A549 (cell line): Measurements from ENCODE around the gene NOC3L. TPM values are rescaled to one million over a fixed set of nuclear protein-coding genes. Genes with fewer than 3 reads are reported as not detected.

Experiments used
- ATAC-seq, 2 experiments: fragments of 200-7000 bp in 1 of 2; fragments of >200 bp in 1 of 2; cut with Nextera tagmentation in 1 of 2; cut with Tn5 transposase in 1 of 2; 3 replicates each; pipeline versions ENCODE4 v1.8.0 to v1.9.1; 2018 to 2020; ENCODE audit warnings: mild to moderate bottlenecking in 1 of 2, moderate library complexity in 1 of 2
- CTCF ChIA-PET: fragments of 300-600 bp; sonication (Branson Sonifier 250); formaldehyde crosslinking; extraction: SDS; loops from one replicate; lab custom pipeline; 2021; ENCODE audit warnings: antibody characterized with exemption, inconsistent platforms; lab: Yijun Ruan, JAX
- POLR2A ChIA-PET: fragments of 350-600 bp; formaldehyde crosslinking; extraction: SDS; loops from one replicate; lab custom pipeline; 2021; ENCODE audit warnings: antibody characterized with exemption, inconsistent platforms; lab: Yijun Ruan, JAX
- DNase-seq, 2 experiments: peaks; one replicate each; pipeline versions ENCODE4 v3.0.0 to v3.0.0-alpha.2; 2011 to 2016; ENCODE audit warnings: low read depth in 1 of 2, low spot score in 1 of 2
- FAIRE-seq: peaks from 2 replicates; lab custom pipeline; 2011; peaks lifted over from hg19 to GRCh38; lab: Jason Lieb, UNC
- H3K27ac ChIP-seq, 2 experiments: fragments of >200 bp; sonication (Bioruptor Twin); formaldehyde crosslinking; 3 replicates each; pipeline ENCODE4 v1.5.1; 2016 to 2017
- H3K4me1 ChIP-seq: fragments of >200 bp; sonication (Bioruptor Twin); formaldehyde crosslinking; 3 replicates; pipeline ENCODE4 v1.6.1; 2016
- H3K4me2 ChIP-seq: fragments of >200 bp; sonication (Bioruptor Twin); formaldehyde crosslinking; 3 replicates; pipeline ENCODE4 v1.6.1; 2016
- H3K4me3 ChIP-seq: fragments of >200 bp; sonication (Bioruptor Twin); formaldehyde crosslinking; 3 replicates; pipeline ENCODE4 v1.5.1; 2016
- H3K9me3 ChIP-seq: fragments of >200 bp; sonication (Bioruptor Twin); formaldehyde crosslinking; 3 replicates; pipeline ENCODE4 v1.6.1; 2016
- BCL3 ChIP-seq: fragments of >200 bp; sonication (Bioruptor Twin); formaldehyde crosslinking; IDR thresholded peaks from 3 replicates; pipeline ENCODE4 v1.6.1; 2016
- CBX2 ChIP-seq: fragments of 200-600 bp; sonication (generic); IDR thresholded peaks from 2 replicates; pipeline ENCODE4 v1.6.1; 2016; ENCODE audit warnings: low read depth, mild to moderate bottlenecking, borderline replicate concordance
- CHD2 ChIP-seq: fragments of 150-350 bp; IDR thresholded peaks from 2 replicates; pipeline ENCODE4 v1.6.1; 2014; ENCODE audit warnings: low read length; ENCODE audit not compliant: partially characterized antibody
- CHD4 ChIP-seq: fragments of 200-600 bp; sonication (generic); IDR thresholded peaks from 2 replicates; pipeline ENCODE4 v1.6.1; 2016; ENCODE audit warnings: antibody characterized with exemption, mild to moderate bottlenecking, borderline replicate concordance
- CTCF ChIP-seq: fragments of >200 bp; sonication (Bioruptor Twin); formaldehyde crosslinking; IDR thresholded peaks from 3 replicates; pipeline ENCODE4 v1.5.1; 2016
- E2F6 ChIP-seq: IDR thresholded peaks from 2 replicates; pipeline ENCODE4 v1.6.1; 2012; ENCODE audit warnings: low read depth, borderline replicate concordance
- ELK1 ChIP-seq: fragments of 150-350 bp; IDR thresholded peaks from 2 replicates; pipeline ENCODE4 v1.6.1; 2014; ENCODE audit warnings: low read depth, mild to moderate bottlenecking, low read length
- ESRRA ChIP-seq: fragments of 150-350 bp; IDR thresholded peaks from 2 replicates; pipeline ENCODE4 v1.6.1; 2014; ENCODE audit warnings: mild to moderate bottlenecking, low read length, borderline replicate concordance
- FOSL2 ChIP-seq, 2 experiments: fragments of 450-650 bp in 1 of 2; fragments of >200 bp in 1 of 2; sonication (Bioruptor Twin) in 1 of 2; formaldehyde crosslinking; IDR thresholded peaks; 2 replicates each; pipeline versions ENCODE4 v1.5.0 to v1.6.1; 2016 to 2020; ENCODE audit warnings: mild to moderate bottlenecking in 1 of 2, moderate library complexity in 1 of 2
- FOXS1 ChIP-seq: fragments of 250-450 bp; sonication (Bioruptor Pico); IDR thresholded peaks from 2 replicates; pipeline ENCODE4 v1.5.0; 2020; ENCODE audit warnings: mild to moderate bottlenecking, moderate library complexity
- HDAC2 ChIP-seq: fragments of 200-600 bp; sonication (generic); IDR thresholded peaks from 2 replicates; pipeline ENCODE4 v1.6.1; 2016
- HES2 ChIP-seq: fragments of >200 bp; sonication (Bioruptor Twin); formaldehyde crosslinking; IDR thresholded peaks from 2 replicates; pipeline ENCODE4 v1.6.1; 2016
- HOXA7 ChIP-seq: fragments of 250-450 bp; sonication (Bioruptor Pico); IDR thresholded peaks from 2 replicates; pipeline ENCODE4 v1.5.0; 2020; ENCODE audit warnings: mild to moderate bottlenecking, moderate library complexity
- HOXB5 ChIP-seq: fragments of 250-450 bp; sonication (Bioruptor Pico); IDR thresholded peaks from 2 replicates; pipeline ENCODE4 v1.5.0; 2020; ENCODE audit warnings: mild to moderate bottlenecking, moderate library complexity
- JUN ChIP-seq, 2 experiments: fragments of >200 bp; sonication (Bioruptor Twin); formaldehyde crosslinking; IDR thresholded peaks; 2 replicates in 1 of 2; 3 replicates in 1 of 2; pipeline ENCODE4 v1.6.1; 2016 to 2017
- JUNB ChIP-seq: fragments of >200 bp; sonication (Bioruptor Twin); formaldehyde crosslinking; IDR thresholded peaks from 2 replicates; pipeline ENCODE4 v1.6.1; 2016
- KDM1A ChIP-seq: fragments of 200-600 bp; sonication (generic); IDR thresholded peaks from 2 replicates; pipeline ENCODE4 v1.6.1; 2016; ENCODE audit warnings: low read depth, mild to moderate bottlenecking
- MAFK ChIP-seq: fragments of 450-650 bp; IDR thresholded peaks from 2 replicates; pipeline ENCODE4 v1.6.1; 2014; ENCODE audit not compliant: partially characterized antibody
- MAX ChIP-seq: IDR thresholded peaks from 2 replicates; pipeline ENCODE4 v1.6.1; 2012
- NPAS2 ChIP-seq: fragments of 250-450 bp; sonication (Bioruptor Pico); IDR thresholded peaks from 2 replicates; pipeline ENCODE4 v1.8.0; 2022; ENCODE audit warnings: mild to moderate bottlenecking, moderate library complexity, borderline replicate concordance
- POLR2AphosphoS2 ChIP-seq: conservative IDR thresholded peaks from 2 replicates; pipeline ENCODE4 v1.6.1; 2012; ENCODE audit warnings: low read length, improper control_type of control experiment, inconsistent platforms
- RAD21 ChIP-seq, 2 experiments: fragments of >200 bp in 1 of 2; sonication (Bioruptor Twin) in 1 of 2; formaldehyde crosslinking in 1 of 2; IDR thresholded peaks in 1 of 2; conservative IDR thresholded peaks in 1 of 2; 2 replicates in 1 of 2; 3 replicates in 1 of 2; pipeline ENCODE4 v1.6.1; 2012 to 2018; ENCODE audit warnings: inconsistent platforms in 1 of 2
- RFX5 ChIP-seq: fragments of 450-650 bp; IDR thresholded peaks from 2 replicates; pipeline ENCODE4 v1.7.1; 2014; ENCODE audit warnings: antibody characterized with exemption, mild to moderate bottlenecking, moderate library complexity
- SMC3 ChIP-seq: fragments of >200 bp; sonication (Bioruptor Twin); formaldehyde crosslinking; IDR thresholded peaks from 3 replicates; pipeline ENCODE4 v1.6.1; 2018; ENCODE audit warnings: inconsistent platforms
- SREBF2 ChIP-seq: fragments of 450-650 bp; IDR thresholded peaks from 2 replicates; pipeline ENCODE4 v1.6.1; 2014; ENCODE audit warnings: mild to moderate bottlenecking, moderate library complexity
- TFCP2L1 ChIP-seq: fragments of 250-450 bp; sonication (Bioruptor Pico); IDR thresholded peaks from 2 replicates; pipeline ENCODE4 v1.5.0; 2021; ENCODE audit warnings: mild to moderate bottlenecking
- ZFP36 ChIP-seq: fragments of 450-650 bp; IDR thresholded peaks from 2 replicates; pipeline ENCODE4 v1.6.1; 2014; ENCODE audit warnings: borderline replicate concordance; ENCODE audit not compliant: partially characterized antibody
- ZNF302 ChIP-seq: fragments of 250-450 bp; sonication (Bioruptor Pico); IDR thresholded peaks from 2 replicates; pipeline ENCODE4 v1.9.0; 2021; ENCODE audit warnings: inconsistent platforms, mild to moderate bottlenecking, moderate library complexity
- ZSCAN20 ChIP-seq: fragments of 250-450 bp; sonication (Bioruptor Pico); IDR thresholded peaks from 2 replicates; pipeline ENCODE4 v1.8.0; 2022; ENCODE audit warnings: mild to moderate bottlenecking, moderate library complexity
- WGBS: methylation state at CpG from one replicate; pipeline ENCODE4 v1.1.6; 2017; ENCODE audit errors: missing lambda C conversion rate; 5-methylcytosine and 5-hydroxymethylcytosine counted together
- polyA plus RNA-seq, 4 experiments: library from polyadenylated mRNA; depleted of rRNA in 3 of 4; stranded (reverse); fragments of >200 nt; fragmentation: RNase III in 1 of 4; extraction: RNeasy Plus Mini Kit Qiagen cat#74134 plus additional on column Dnase treatment in 1 of 4; gene quantifications; 2 replicates in 3 of 4; 3 replicates in 1 of 4; pipeline ENCODE4 v1.2.3, GENCODE V29; 2011 to 2017

NOC3L gene
- polyA plus RNA-seq, 2 of the 4 experiments (the other 2 are of a cell fraction), result 23.1 to 41.9 TPM

GRCh38 chr10:94409021-94409657, 46.4 kb upstream of the NOC3L start:
- no peak overlapping the region for H3K4me3 ChIP-seq
- H3K27ac ChIP-seq, result no peak overlapping the region
- ATAC-seq (no peak), FAIRE-seq (no peak), DNase-seq (no peak)
- ChIA-PET POLR2A (interaction anchor here (0.8 kb wide), 1 partner anchor 11 kb away, joined by 4 read pairs; no protein-coding TSS in a partner anchor), CTCF (interaction anchor here (0.7 to 1.2 kb wide), 3 partner anchors 18 to 1730 kb away, joined by 3 read pairs; no protein-coding TSS in a partner anchor)
- no peaks in the 10 kb centered on the region for H3K9me3 ChIP-seq
- H3K4me2 ChIP-seq, result no peak overlapping the region
- H3K4me1 ChIP-seq, result peaks cover 22% of the 10 kb centered on the region
- TF ChIP-seq KDM1A (no peak), MAX (no peak), CHD4 (no peak), FOSL2 (IDR thresholded peaks at IDR 0.05) (no peak), FOSL2 (CRISPR knock-in tag; IDR thresholded peaks at IDR 0.05) (no peak), RAD21 (conservative IDR thresholded peaks at IDR 0.05 in 1 of 2, IDR thresholded peaks at IDR 0.05 in 1 of 2) (no peak), SREBF2 (no peak), JUNB (no peak), POLR2AphosphoS2 (no peak), HOXA7 (CRISPR knock-in tag) (no peak), ZSCAN20 (no peak), HDAC2 (no peak), ZNF302 (CRISPR knock-in tag) (no peak), HES2 (no peak), MAFK (no peak), E2F6 (no peak), CHD2 (no peak)
- TF ChIP-seq, all 56 proteins: peak for 0
- 87% methylated on average over 7 of the region's 7 CpGs for WGBS

- no peak for ATAC-seq
- peak in 1 of 2 experiments; percentile 11 for DNase-seq
- Histone ChIP-seq H3K4me3 (no peak overlapping the region), H3K4me2 (no peak overlapping the region), H3K27ac (no peak overlapping the region), H3K4me1 (peaks cover 24% of the 10 kb centered on the region), H3K9me3 (no peaks in the 10 kb centered on the region)
- CTCF ChIA-PET, result interaction anchor here (0.7 to 3.3 kb wide), 3 partner anchors 12 to 1753 kb away, joined by 3 to 17 read pairs (median 3); no protein-coding TSS in a partner anchor
- 61% methylated on average over 3 of the region's 3 CpGs for WGBS
- POLR2A ChIA-PET, result interaction anchor here (0.6 kb wide), 1 partner anchor 719 kb away, joined by 3 read pairs; no protein-coding TSS in a partner anchor
- no peak for FAIRE-seq
- TF ChIP-seq HOXA7 (CRISPR knock-in tag), result no peak
- TF ChIP-seq RFX5, result no peak
- no peak for TF ChIP-seq NPAS2 (CRISPR knock-in tag)
- TF ChIP-seq KDM1A, result no peak
- no peak for TF ChIP-seq ESRRA
- TF ChIP-seq ZSCAN20, result no peak
- TF ChIP-seq ZFP36, result no peak
Measured at GRCh38 chr10:94407668-94408067, 44.9 kb upstream of the NOC3L start.

GRCh38 chr10:94405406-94405805, 42.7 kb upstream of the NOC3L start:
- DNase-seq, result no peak
- Histone ChIP-seq H3K4me2 (no peak overlapping the region), H3K27ac (no peak overlapping the region), H3K9me3 (no peaks in the 10 kb centered on the region), H3K4me1 (peaks cover 20% of the 10 kb centered on the region), H3K4me3 (no peak overlapping the region)
- ChIA-PET POLR2A (no interaction called here), CTCF (interaction anchor here (0.6 to 3.3 kb wide), 3 partner anchors 11 to 660 kb away, joined by 3 to 17 read pairs (median 5); no protein-coding TSS in a partner anchor)
- ATAC-seq, result no peak
- FAIRE-seq, result no peak
- TF ChIP-seq HOXB5 (no peak), ZSCAN20 (no peak), SMC3 (no peak), CTCF (no peak), ELK1 (no peak), ZNF302 (CRISPR knock-in tag) (no peak), FOXS1 (no peak), CBX2 (no peak), HOXA7 (CRISPR knock-in tag) (no peak), CHD2 (no peak), BCL3 (no peak), TFCP2L1 (no peak), RAD21 (conservative IDR thresholded peaks at IDR 0.05 in 1 of 2, IDR thresholded peaks at IDR 0.05 in 1 of 2) (no peak), JUN (IDR thresholded peaks at IDR 0.05) (no peak)
